Mononuclear cell (primary cell): ENCODE results near the gene CRNN. TPM values are rescaled to one million over a fixed set of nuclear protein-coding genes. Genes with fewer than 3 reads are reported as not detected.

Experiments
- H3K27me3 ChIP-seq: 2 replicates; pipeline ENCODE4 v1.6.0; 2011; ENCODE audit warnings: low read length, control low read depth; ENCODE audit not compliant: insufficient read depth
- H3K4me1 ChIP-seq: 2 replicates; pipeline ENCODE4 v1.5.1; 2011; ENCODE audit warnings: mild to moderate bottlenecking, low read length, control low read depth; ENCODE audit not compliant: insufficient read depth
- H3K4me3 ChIP-seq: 2 replicates; pipeline ENCODE4 v1.5.1; 2011; ENCODE audit warnings: mild to moderate bottlenecking, low read length, moderate library complexity
- H3K9me3 ChIP-seq: 2 replicates; pipeline ENCODE4 v1.5.1; 2011; ENCODE audit warnings: low read depth, mild to moderate bottlenecking, control low read depth, low read length
- total RNA-seq: library from RNA; depleted of rRNA; stranded (reverse); fragments of >200 nt; gene quantifications from one replicate; pipeline ENCODE4 v1.2.3, GENCODE V29; 2012

The CRNN gene
- total RNA-seq, 1 donor = not detected

GRCh38 chr1:152397474-152397873 is 16.6 kb downstream of the CRNN start:
- H3K27me3 ChIP-seq = peaks cover 5% of the 10 kb centered on the region
- no peak overlapping the region for H3K4me3 ChIP-seq
- H3K4me1 ChIP-seq = no peaks in the 10 kb centered on the region
- H3K9me3 ChIP-seq = no peaks in the 10 kb centered on the region

GRCh38 chr1:152394151-152394550 is 19.9 kb downstream of the CRNN start:
- peaks cover 10% of the 10 kb centered on the region for H3K27me3 ChIP-seq
- no peaks in the 10 kb centered on the region for H3K4me1 ChIP-seq
- no peaks in the 10 kb centered on the region for H3K9me3 ChIP-seq
- no peak overlapping the region for H3K4me3 ChIP-seq

GRCh38 chr1:152392909-152393308 is 21.2 kb downstream of the CRNN start:
- Histone ChIP-seq H3K4me1 (no peaks in the 10 kb centered on the region), H3K9me3 (no peaks in the 10 kb centered on the region), H3K4me3 (no peak overlapping the region), H3K27me3 (peaks cover 15% of the 10 kb centered on the region)

- no peaks in the 10 kb centered on the region for H3K4me1 ChIP-seq
- peaks cover 24% of the 10 kb centered on the region for H3K27me3 ChIP-seq
- no peaks in the 10 kb centered on the region for H3K9me3 ChIP-seq
- H3K4me3 ChIP-seq = no peak overlapping the region
These were observed 25.2 kb downstream of the CRNN start for GRCh38 chr1:152388889-152389288.

- H3K27me3 ChIP-seq = peaks cover 23% of the 10 kb centered on the region
- no peak overlapping the region for H3K4me3 ChIP-seq
- H3K4me1 ChIP-seq = no peaks in the 10 kb centered on the region
- no peaks in the 10 kb centered on the region for H3K9me3 ChIP-seq
These were observed 27.1 kb downstream of the CRNN start for GRCh38 chr1:152386940-152387339.

GRCh38 chr1:152380932-152381331 is 33.1 kb downstream of the CRNN start:
- no peaks in the 10 kb centered on the region for H3K9me3 ChIP-seq
- peaks cover 11% of the 10 kb centered on the region for H3K27me3 ChIP-seq
- H3K4me3 ChIP-seq = no peak overlapping the region
- no peaks in the 10 kb centered on the region for H3K4me1 ChIP-seq

- H3K4me1 ChIP-seq = no peaks in the 10 kb centered on the region
- peaks cover 6% of the 10 kb centered on the region for H3K9me3 ChIP-seq
- no peaks in the 10 kb centered on the region for H3K27me3 ChIP-seq
- no peak overlapping the region for H3K4me3 ChIP-seq
These were observed 39.6 kb downstream of the CRNN start for GRCh38 chr1:152374451-152374850.

GRCh38 chr1:152372672-152373071 is 41.4 kb downstream of the CRNN start:
- Histone ChIP-seq H3K4me1 (no peaks in the 10 kb centered on the region), H3K27me3 (no peaks in the 10 kb centered on the region), H3K4me3 (no peak overlapping the region), H3K9me3 (peaks cover 6% of the 10 kb centered on the region)

- H3K27me3 ChIP-seq = peaks cover 7% of the 10 kb centered on the region
- peaks cover 6% of the 10 kb centered on the region for H3K9me3 ChIP-seq
- H3K4me3 ChIP-seq = no peak overlapping the region
- no peaks in the 10 kb centered on the region for H3K4me1 ChIP-seq
These were observed 46.6 kb downstream of the CRNN start for GRCh38 chr1:152367436-152367835.

- Histone ChIP-seq H3K4me1 (no peaks in the 10 kb centered on the region), H3K4me3 (no peak within 1 kb of the TSS), H3K27me3 (peaks cover 3% of the 10 kb centered on the region), H3K9me3 (peaks cover 2% of the 10 kb centered on the region)
These were observed 54.2 kb downstream of the CRNN start, which contains the start of gene FLG2 for GRCh38 chr1:152359906-152360305. TSS of gene FLG2 (minus strand) at chr1:152360006. CDS start at chr1:152358884, 1,122 bp downstream.

Other genes starting within 250 kb of the CRNN start
- under 0.01 TPM for gene HRNR, start 190.1 kb downstream of the CRNN start, total RNA-seq
- not detected for gene FLG, start 89.0 kb downstream of the CRNN start, total RNA-seq
- gene FLG2, start 54.3 kb downstream of the CRNN start, total RNA-seq = not detected
- not detected for gene LCE5A, start 96.5 kb upstream of the CRNN start, total RNA-seq
- not detected for gene CRCT1, start 100.2 kb upstream of the CRNN start, total RNA-seq
- not detected for gene LCE3E, start 152.5 kb upstream of the CRNN start, total RNA-seq
- gene LCE3D, start 166.3 kb upstream of the CRNN start, total RNA-seq = not detected
- gene LCE3C, start 186.0 kb upstream of the CRNN start, total RNA-seq = not detected
- not detected for gene LCE3B, start 199.5 kb upstream of the CRNN start, total RNA-seq
- not detected for gene LCE3A, start 208.8 kb upstream of the CRNN start, total RNA-seq
- not detected for gene LCE2D, start 249.1 kb upstream of the CRNN start, total RNA-seq